GM20000 (cell line): ENCODE measurements around the gene PAK2.
A peak's percentile ranks its signal among the peaks of the same experiment; 100 is the strongest.

Experiments
- DNase-seq: peaks from one replicate; pipeline ENCODE4 v3.0.0; 2012; ENCODE audit warnings: low spot score
- TF ChIP-seq, protein P1 (sequence below): IDR thresholded peaks from 2 replicates; pipeline ENCODE4 v1.5.1; 2012; ENCODE audit warnings: mild to moderate bottlenecking, control low read depth; ENCODE audit errors: extremely low read depth, missing control alignments

PAK2 gene

GRCh38 chr3:196739671-196740480 is at the start of gene PAK2:
TSS of gene PAK2 (plus strand) at chr3:196739857. CDS start at chr3:196782647, 42,790 bp downstream.
- peak; percentile 95 for DNase-seq
- TF ChIP-seq, protein P1, sequence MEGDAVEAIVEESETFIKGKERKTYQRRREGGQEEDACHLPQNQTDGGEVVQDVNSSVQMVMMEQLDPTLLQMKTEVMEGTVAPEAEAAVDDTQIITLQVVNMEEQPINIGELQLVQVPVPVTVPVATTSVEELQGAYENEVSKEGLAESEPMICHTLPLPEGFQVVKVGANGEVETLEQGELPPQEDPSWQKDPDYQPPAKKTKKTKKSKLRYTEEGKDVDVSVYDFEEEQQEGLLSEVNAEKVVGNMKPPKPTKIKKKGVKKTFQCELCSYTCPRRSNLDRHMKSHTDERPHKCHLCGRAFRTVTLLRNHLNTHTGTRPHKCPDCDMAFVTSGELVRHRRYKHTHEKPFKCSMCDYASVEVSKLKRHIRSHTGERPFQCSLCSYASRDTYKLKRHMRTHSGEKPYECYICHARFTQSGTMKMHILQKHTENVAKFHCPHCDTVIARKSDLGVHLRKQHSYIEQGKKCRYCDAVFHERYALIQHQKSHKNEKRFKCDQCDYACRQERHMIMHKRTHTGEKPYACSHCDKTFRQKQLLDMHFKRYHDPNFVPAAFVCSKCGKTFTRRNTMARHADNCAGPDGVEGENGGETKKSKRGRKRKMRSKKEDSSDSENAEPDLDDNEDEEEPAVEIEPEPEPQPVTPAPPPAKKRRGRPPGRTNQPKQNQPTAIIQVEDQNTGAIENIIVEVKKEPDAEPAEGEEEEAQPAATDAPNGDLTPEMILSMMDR, result no peak

GRCh38 chr3:196689941-196690660 is 49.6 kb upstream of the PAK2 start:
- TF ChIP-seq, protein P1, result no peak
- no peak for DNase-seq

DNA sequence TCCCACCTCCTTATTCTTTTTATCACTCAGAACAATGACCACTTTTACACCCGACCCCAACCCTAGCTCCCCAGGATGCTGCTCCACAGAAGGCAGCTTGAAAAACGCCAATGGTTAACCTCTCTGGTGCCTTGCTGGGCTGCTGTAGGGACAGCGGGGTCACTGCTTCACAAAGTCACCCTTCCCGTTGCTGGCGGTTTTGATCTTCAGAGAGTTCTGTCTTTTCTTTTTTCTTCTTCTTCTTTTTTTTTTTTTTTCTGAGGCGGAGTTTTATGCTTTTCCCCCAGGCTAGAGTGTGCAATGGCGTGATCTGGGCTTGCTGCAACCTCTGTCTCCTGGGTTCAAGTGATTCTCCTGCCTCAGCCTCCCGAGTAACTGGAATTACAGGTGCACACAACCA is 48.3 kb upstream of the PAK2 start:
- TF ChIP-seq, protein P1, result no peak

GRCh38 chr3:196694202-196694638 is 45.4 kb upstream of the PAK2 start:
- DNase-seq, result peak; percentile 49
- TF ChIP-seq, protein P1, result no peak

More for the DNA sequence above, 48.3 kb upstream of the PAK2 start:
- DNase-seq, result no peak

DNA sequence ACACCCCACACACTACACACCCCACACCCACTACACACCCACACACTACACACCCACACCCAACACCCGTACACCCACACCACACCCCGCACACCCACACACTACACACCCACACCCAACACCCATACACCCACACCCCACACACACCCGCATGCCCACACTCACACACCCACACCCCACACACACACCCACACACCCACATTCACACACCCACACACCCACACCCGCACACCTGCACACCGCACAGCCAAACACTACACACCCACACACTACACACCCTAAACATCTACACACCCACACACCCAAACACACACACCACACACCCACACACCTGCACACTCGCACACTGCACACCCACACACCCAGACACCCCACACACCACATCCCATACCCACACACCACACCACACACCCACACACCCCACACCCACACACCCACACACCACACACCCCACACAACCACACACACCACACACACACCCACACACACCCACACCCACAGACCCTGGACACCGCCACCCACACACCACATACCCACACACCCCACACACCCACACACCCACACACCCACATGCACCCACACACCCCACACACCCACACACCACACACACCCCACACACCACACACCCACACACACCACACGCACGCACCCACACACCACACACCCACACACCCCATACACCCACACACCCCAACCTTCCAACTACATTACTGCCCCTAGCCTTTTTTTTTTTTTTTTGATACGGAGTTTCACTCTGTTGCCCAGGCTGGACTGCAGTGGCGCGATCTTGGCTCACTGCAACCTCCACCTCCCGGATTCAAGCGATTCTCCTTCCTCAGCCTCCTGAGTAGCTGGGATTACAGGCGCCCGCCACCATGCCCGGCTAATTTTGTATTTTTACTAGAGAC is 44.5 kb upstream of the PAK2 start:
- DNase-seq, result no peak
- TF ChIP-seq, protein P1, result no peak

DNA sequence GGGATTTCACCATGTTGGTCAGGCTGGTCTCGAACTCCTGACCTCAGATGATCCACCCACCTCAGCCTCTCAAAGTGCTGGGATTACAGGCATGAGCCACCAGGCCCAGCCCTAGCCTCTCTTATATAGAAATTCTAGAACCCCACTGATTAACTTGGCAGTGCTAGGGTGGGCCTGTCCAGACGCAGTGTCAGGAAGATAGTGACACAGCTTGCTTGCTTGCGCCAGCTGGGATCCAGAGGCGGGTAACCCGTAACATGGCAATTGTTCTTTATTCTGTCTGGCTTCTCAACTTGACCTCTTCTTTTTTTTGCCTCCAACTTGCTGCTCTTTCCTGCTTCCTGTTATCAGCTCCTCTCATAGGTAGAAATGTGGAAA is 43.8 kb upstream of the PAK2 start:
- TF ChIP-seq, protein P1, result no peak
- no peak for DNase-seq
